Left ventricle myocardium inferior (tissue), 1 donor: ENCODE data around the gene TFG. TPM values are rescaled to one million over a fixed set of nuclear protein-coding genes. Genes with fewer than 3 reads are reported as not detected.

Experiments
- DNase-seq: peaks from one replicate; pipeline ENCODE4 v3.0.0-alpha.2; 2020
- H3K27ac ChIP-seq: fragments of 200-600 bp; replicated peaks from 2 replicates; pipeline ENCODE4 v1.8.0; 2021
- H3K27me3 ChIP-seq: fragments of 200-600 bp; 2 replicates; pipeline ENCODE4 v1.8.0; 2021; ENCODE audit warnings: low read depth
- H3K36me3 ChIP-seq: fragments of 200-600 bp; 2 replicates; pipeline ENCODE4 v1.8.0; 2021
- H3K4me1 ChIP-seq: fragments of 200-600 bp; 2 replicates; pipeline ENCODE4 v1.8.0; 2021
- H3K4me3 ChIP-seq: fragments of 200-600 bp; 2 replicates; pipeline ENCODE4 v1.8.0; 2021; ENCODE audit warnings: mild to moderate bottlenecking, moderate library complexity
- H3K9me3 ChIP-seq: fragments of 200-600 bp; replicated peaks from 2 replicates; pipeline ENCODE4 v1.8.0; 2021
- CTCF ChIP-seq: fragments of 200-600 bp; IDR thresholded peaks from 2 replicates; pipeline ENCODE4 v1.8.0; 2021; ENCODE audit warnings: antibody characterized with exemption, mild to moderate bottlenecking, borderline replicate concordance
- intact Hi-C: fragments of 100-400 bp; cut with micrococcal nuclease; formaldehyde crosslinking; loops from one replicate; pipeline ENCODE4 v1.11.0; 2022
- total RNA-seq: library from RNA; stranded (reverse); fragmentation: NEBNext Ultra II Directional; extraction: Animal tissue kit (Norgen Biotek cat#: 25700); gene quantifications from one replicate; pipeline ENCODE4 v1.2.1, GENCODE V29; 2021
- donor health status: DM: no; HTN: yes; CAD: no; lungs with severe emphysema.

TFG gene
- total RNA-seq, 1 donor from 2014 or later = 114 TPM

DNA sequence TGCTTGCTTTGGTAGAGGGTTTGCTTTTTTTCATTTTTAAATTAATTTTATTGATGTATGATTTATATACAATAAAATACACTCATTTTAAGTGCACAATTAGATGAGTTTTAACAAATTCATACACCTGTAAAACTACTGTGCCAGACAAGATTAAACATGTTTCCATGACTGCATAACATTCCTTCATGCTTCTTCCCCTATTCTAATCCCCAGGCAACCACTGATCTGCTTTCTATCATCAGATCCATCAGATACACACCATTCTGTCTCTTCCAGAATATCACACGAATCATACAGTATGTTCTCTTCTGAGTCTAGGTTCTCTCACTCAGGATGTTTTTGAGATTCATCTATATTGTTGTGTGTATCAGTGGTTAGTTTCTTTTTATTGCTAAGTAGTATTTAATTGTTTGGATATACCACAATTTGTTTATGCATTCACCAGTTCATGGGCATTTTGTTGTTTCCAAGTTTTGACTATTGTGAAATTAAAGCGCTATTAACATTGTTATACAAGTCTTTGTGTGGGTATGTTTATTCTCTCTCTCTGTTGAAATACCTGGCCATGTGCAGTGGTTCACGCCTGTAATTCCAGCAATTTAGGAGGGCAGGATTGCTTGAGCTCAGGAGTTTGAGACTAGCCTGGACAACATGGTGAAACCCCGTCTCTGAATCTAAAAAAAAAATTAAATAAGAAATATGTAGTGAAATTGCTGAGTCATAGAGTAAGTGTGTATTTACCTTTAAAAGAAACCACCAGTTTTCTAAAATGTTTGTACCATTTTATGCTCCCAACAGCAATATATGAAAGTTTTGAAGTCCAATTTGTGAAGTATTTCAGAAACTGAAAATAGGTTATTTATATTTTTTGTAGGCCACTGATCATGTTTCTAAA, 7.0 kb upstream of the TFG start:
- TF ChIP-seq CTCF = no peak
- H3K27me3 ChIP-seq = peaks cover 15% of the 10 kb centered on the region
- no peaks in the 10 kb centered on the region for H3K4me1 ChIP-seq
- no peaks in the 10 kb centered on the region for H3K36me3 ChIP-seq
- no peak overlapping the region for H3K27ac ChIP-seq
- intact Hi-C loops = no loop called here
- no peak overlapping the region for H3K4me3 ChIP-seq
- DNase-seq = no peak
- no peaks in the 10 kb centered on the region for H3K9me3 ChIP-seq

DNA sequence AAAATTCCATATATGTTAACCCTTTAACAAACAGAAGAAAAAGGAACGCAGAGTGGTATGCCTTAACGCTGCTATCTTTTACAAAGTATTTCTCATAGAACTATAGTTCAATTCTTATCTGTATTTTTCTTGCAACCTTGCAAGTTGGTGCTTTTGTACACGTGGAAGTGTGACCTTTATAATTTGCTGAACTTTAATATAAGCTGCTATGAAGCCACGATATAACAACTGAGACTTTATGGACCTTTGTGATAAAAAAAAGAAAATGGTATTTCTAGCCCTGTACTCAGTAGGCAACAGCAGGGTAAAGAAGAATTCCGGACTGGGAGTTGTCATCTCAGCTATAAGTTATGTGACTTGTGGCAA, 6.3 kb upstream of the TFG start:
- H3K4me3 ChIP-seq = no peak overlapping the region
- no peaks in the 10 kb centered on the region for H3K4me1 ChIP-seq
- H3K27me3 ChIP-seq = peaks cover 13% of the 10 kb centered on the region
- no peaks in the 10 kb centered on the region for H3K9me3 ChIP-seq
- no peak overlapping the region for H3K27ac ChIP-seq
- no peak for TF ChIP-seq CTCF
- no peaks in the 10 kb centered on the region for H3K36me3 ChIP-seq
- DNase-seq = no peak
- intact Hi-C loops = no loop called here

- H3K9me3 ChIP-seq = no peaks in the 10 kb centered on the region
- intact Hi-C loops = no loop called here
These were observed 5.4 kb upstream of the TFG start for GRCh38 chr3:100703865-100704264.

GRCh38 chr3:100706365-100706764, 2.9 kb upstream of the TFG start:
- Histone ChIP-seq H3K9me3 (no peaks in the 10 kb centered on the region), H3K27ac (no peak overlapping the region), H3K36me3 (no peaks in the 10 kb centered on the region), H3K4me1 (peaks cover 22% of the 10 kb centered on the region), H3K4me3 (no peak overlapping the region), H3K27me3 (peaks cover 13% of the 10 kb centered on the region)
- no peak for TF ChIP-seq CTCF
- DNase-seq = no peak
- intact Hi-C loops = no loop called here

More at GRCh38 chr3:100703865-100704264, 5.4 kb upstream of the TFG start:
- H3K4me3 ChIP-seq = no peak overlapping the region
- no peaks in the 10 kb centered on the region for H3K36me3 ChIP-seq
- H3K4me1 ChIP-seq = peaks cover 5% of the 10 kb centered on the region
- no peak overlapping the region for H3K27ac ChIP-seq
- TF ChIP-seq CTCF = no peak
- DNase-seq = no peak
- H3K27me3 ChIP-seq = peaks cover 13% of the 10 kb centered on the region

DNA sequence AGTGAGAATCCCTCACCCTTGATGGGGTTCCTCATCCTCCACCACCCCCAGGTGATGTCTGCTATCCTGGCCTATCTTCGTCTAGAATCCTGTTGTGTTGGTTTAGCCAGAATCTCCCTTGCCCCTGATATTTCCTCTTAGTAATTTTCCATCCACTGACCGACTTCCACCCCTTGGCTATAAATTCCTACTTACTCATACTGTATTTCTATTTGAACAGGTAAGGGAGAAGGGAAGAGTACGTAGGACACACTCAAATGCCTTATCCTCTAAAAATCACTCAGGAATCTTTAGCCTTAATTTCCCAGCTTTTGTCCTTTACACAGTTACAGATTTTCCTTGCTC, 678 bp upstream of the TFG start:
- intact Hi-C loops = no loop called here
- TF ChIP-seq CTCF = no peak
- no peak for DNase-seq
- Histone ChIP-seq H3K4me3 (peak overlapping the region; percentile 82), H3K4me1 (peaks cover 44% of the 10 kb centered on the region), H3K36me3 (peaks cover 1% of the 10 kb centered on the region), H3K27me3 (peaks cover 8% of the 10 kb centered on the region), H3K9me3 (no peaks in the 10 kb centered on the region), H3K27ac (peak overlapping the region; percentile 96)
